ENCODE results near the gene WT1. TPM values are rescaled to one million over a fixed set of nuclear protein-coding genes. Genes with fewer than 3 reads are reported as not detected.

WT1 gene
- total RNA-seq, 4 donors from 2014 or later, result not detected

DNA sequence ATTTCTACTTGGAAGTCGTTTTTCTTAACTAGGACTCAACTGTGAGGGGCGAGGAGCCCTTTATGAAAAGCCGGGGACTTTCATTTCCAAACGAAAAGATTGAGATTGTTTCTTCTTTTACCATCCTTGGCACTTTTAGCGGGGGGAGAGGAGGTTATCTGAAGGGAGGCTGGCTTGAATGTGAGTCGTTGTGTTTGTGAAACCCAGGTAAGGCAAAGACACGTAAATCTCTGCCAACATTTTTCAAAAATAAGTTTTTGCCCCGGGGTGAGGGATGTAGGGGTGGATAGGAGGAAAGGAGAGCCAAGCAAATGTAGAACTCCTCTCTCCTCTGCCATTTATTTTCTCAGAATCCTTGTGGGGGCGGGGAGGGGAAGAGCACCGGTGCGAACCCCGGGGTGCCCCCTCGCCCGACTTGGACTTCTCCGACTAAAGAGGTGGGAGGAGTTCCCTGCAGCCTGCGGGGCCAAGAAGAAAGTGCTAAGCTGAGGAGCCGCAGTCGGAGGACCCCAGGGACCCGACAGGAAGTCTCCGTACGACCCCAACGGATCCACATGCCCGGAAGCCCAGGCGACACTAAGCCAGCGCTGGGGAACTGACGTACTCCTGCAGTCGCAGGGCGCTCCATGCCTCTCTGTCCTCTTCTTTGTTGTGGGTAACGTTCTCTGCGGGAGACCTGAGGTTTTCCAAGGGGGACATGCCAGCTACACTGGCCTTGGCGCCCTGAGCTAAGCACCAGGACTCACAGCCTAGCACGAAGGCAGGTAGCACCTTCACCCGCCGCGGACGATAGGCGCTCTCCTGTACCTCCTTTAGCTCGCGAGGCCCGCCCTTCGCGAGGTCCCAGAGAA lies 2.4 kb upstream of the WT1 start:
- intact Hi-C loops (cut with DNase I; ENCODE audit: low total_unique reads) (no loop called here), in situ Hi-C loops (cut with MboI; ENCODE audit: low sequenced_read_pairs in 4 of 4) (no loop called here)
- DNase-seq (no peak), ATAC-seq (no peak)
- Histone ChIP-seq H3K4me3 (no peak overlapping the region), H3K27ac (no peak overlapping the region), H3K36me3 (no peaks in the 10 kb centered on the region), H3K9me3 (no peaks in the 10 kb centered on the region), H3K4me1 (peaks cover 0 to 3% of the 10 kb centered on the region in 2 donors), H3K27me3 (peaks cover 76 to 96% (median 87%) of the 10 kb centered on the region in 3 donors)
- no peak for TF ChIP-seq POLR2A (IDR thresholded peaks at IDR 0.05)
- TF ChIP-seq, protein P1, sequence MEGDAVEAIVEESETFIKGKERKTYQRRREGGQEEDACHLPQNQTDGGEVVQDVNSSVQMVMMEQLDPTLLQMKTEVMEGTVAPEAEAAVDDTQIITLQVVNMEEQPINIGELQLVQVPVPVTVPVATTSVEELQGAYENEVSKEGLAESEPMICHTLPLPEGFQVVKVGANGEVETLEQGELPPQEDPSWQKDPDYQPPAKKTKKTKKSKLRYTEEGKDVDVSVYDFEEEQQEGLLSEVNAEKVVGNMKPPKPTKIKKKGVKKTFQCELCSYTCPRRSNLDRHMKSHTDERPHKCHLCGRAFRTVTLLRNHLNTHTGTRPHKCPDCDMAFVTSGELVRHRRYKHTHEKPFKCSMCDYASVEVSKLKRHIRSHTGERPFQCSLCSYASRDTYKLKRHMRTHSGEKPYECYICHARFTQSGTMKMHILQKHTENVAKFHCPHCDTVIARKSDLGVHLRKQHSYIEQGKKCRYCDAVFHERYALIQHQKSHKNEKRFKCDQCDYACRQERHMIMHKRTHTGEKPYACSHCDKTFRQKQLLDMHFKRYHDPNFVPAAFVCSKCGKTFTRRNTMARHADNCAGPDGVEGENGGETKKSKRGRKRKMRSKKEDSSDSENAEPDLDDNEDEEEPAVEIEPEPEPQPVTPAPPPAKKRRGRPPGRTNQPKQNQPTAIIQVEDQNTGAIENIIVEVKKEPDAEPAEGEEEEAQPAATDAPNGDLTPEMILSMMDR (IDR thresholded peaks at IDR 0.05 in 4 of 5, conservative IDR thresholded peaks at IDR 0.05 in 1 of 5), result no peak

DNA sequence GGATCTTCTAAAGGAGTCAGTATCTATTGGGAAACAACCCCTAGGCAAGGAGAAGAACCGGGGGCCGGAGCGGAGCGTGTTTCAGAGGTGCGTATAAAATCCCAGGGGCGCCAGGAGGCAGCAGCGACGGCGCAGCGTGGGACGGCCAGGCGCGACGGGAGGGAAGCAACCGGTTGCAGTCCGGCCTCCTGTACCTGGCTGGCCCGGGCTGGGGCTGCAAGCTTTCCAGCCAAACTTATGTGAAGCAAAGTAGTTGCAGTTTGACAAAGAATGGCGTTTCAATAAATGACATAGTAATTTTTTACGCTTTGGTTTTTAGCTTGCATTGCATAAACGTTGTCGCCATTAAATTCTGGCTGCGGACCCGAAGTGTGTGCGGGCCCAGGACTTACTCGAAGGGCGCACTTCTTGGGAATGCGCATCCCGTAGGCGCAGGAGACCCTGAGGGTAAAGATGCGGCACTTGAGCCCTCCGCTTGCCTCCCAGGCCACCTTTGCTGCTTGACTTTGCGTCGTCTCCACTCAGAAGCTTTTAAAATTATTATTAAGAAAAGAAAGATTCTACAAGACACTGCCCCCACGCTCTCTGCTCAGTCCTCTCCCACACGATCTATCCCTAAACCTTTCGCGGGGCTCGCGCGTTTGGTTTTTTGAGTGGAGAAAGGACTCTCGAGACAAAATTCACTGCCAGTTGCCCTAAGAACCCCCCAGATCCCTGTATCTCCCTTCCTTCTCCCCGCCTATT lies 1.6 kb upstream of the WT1 start:
- peaks cover 0 to 3% of the 10 kb centered on the region in 2 donors for H3K4me1 ChIP-seq

DNA sequence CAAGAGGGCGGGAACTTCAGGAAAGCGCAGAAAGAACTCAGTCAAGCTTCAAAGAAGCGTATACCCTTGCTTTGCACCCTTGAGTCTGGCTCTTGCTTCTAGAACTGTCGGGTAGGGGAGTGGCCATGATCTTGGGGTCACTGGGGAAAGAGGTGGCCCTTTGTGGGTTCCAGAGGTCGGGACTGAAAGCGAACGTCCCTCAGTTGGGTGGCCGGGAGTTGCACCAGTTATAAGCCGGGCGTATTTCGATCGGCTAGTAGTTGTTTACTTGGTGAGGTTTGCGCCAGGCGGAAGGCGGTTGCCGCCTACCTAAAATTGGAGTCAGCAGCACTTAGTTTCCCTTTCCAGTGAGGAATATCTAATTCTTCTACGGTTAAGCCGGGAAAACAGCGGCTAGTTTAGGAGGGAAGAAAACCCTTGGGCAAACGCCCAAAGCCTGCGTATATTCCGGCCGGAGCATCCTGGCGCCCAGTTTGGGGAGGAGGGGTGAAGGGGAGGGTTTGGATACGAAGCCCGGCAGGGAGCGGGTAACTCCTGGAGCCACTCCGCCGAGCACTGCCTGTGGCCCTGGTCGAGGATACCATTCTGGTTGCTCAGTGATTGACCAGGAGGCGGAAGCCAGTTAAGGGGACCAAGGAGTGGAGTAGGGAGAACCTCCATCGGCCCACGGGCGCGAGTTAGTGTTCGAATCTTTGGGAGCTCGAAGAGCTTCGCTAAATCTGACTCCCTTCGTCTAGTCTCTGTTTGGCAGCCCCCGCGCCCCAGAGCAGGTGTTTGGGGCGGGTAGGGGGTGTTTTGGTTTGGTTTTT lies 807 bp upstream of the WT1 start:
- H3K4me3 ChIP-seq, result no peak overlapping the region
- no peaks in the 10 kb centered on the region for H3K36me3 ChIP-seq
- DNase-seq (no peak), ATAC-seq (no peak)
- H3K9me3 ChIP-seq, result no peaks in the 10 kb centered on the region
- peaks cover 0 to 3% of the 10 kb centered on the region in 2 donors for H3K4me1 ChIP-seq
- no peak for TF ChIP-seq POLR2A (IDR thresholded peaks at IDR 0.05)
- TF ChIP-seq, protein P1 (IDR thresholded peaks at IDR 0.05 in 4 of 5, conservative IDR thresholded peaks at IDR 0.05 in 1 of 5), result no peak
- H3K27me3 ChIP-seq, result peaks cover 80 to 96% (median 92%) of the 10 kb centered on the region in 3 donors
- no peak overlapping the region for H3K27ac ChIP-seq
- intact Hi-C loops (cut with DNase I; ENCODE audit: low total_unique reads) (no loop called here), in situ Hi-C loops (cut with MboI; ENCODE audit: low sequenced_read_pairs in 4 of 4) (no loop called here)

More for the DNA sequence above, 1.6 kb upstream of the WT1 start:
- no peak for ATAC-seq
- peaks cover 81 to 96% (median 84%) of the 10 kb centered on the region in 3 donors for H3K27me3 ChIP-seq
- DNase-seq, result no peak
- no peak for TF ChIP-seq POLR2A (IDR thresholded peaks at IDR 0.05)
- TF ChIP-seq, protein P1 (IDR thresholded peaks at IDR 0.05 in 4 of 5, conservative IDR thresholded peaks at IDR 0.05 in 1 of 5), result no peak
- no peak overlapping the region for H3K4me3 ChIP-seq
- in situ Hi-C loops (cut with MboI; ENCODE audit: low sequenced_read_pairs in 4 of 4) (no loop called here), intact Hi-C loops (cut with DNase I; ENCODE audit: low total_unique reads) (no loop called here)
- no peak overlapping the region for H3K27ac ChIP-seq
- H3K9me3 ChIP-seq, result no peaks in the 10 kb centered on the region
- no peaks in the 10 kb centered on the region for H3K36me3 ChIP-seq

DNA sequence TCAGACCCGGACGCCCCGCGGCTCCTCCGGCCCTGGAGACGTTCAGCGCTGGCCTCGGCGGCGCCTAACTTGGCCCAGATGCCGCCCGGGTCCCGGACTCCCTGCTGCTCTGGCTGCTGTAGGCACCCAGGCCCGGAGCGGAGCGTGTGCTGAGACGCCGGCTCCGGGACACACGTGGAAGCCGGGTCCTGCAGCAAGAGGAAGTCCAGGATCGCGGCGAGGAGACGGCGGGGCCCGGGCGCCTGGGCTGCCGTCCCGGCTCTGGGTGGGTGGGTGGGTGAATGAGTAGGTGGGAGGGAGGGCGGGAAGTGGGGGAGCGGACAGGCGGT lies 223 bp downstream of the WT1 start:
- TF ChIP-seq POLR2A (IDR thresholded peaks at IDR 0.05), result no peak
- no peaks in the 10 kb centered on the region for H3K36me3 ChIP-seq
- ATAC-seq, result no peak
- peaks cover 77 to 96% (median 94%) of the 10 kb centered on the region in 3 donors for H3K27me3 ChIP-seq
- H3K4me1 ChIP-seq, result peaks cover 0 to 3% of the 10 kb centered on the region in 2 donors
- no peak overlapping the region for H3K4me3 ChIP-seq
- DNase-seq, result no peak
- in situ Hi-C loops (cut with MboI; ENCODE audit: low sequenced_read_pairs in 4 of 4), result no loop called here
- no peak overlapping the region for H3K27ac ChIP-seq
- H3K9me3 ChIP-seq, result no peaks in the 10 kb centered on the region
- intact Hi-C loops (cut with DNase I; ENCODE audit: low total_unique reads), result no loop called here

Measured in gastrocnemius medialis (tissue), 4 donors.